Endothelial cell of umbilical vein (primary cell): ENCODE results near the gene SYTL5. TPM values are rescaled to one million over a fixed set of nuclear protein-coding genes. Genes with fewer than 3 reads are reported as not detected.

Experiments used
- BruUV-seq: library from RNA; stranded (reverse); fragments of 400-500 nt; replicated peaks from 2 replicates; lab custom pipeline; 2021; lab: Mats Ljungman, UMichigan
- CTCF ChIA-PET: fragments of 300-600, 350-600 bp; sonication (Branson Sonifier 250); formaldehyde crosslinking; loops from one replicate; lab custom pipeline; 2021; ENCODE audit warnings: antibody characterized with exemption, inconsistent platforms; lab: Charles Lee
- POLR2A ChIA-PET: fragments of 300-600, 350-600 bp; sonication (Branson Sonifier 250); formaldehyde crosslinking; loops from one replicate; lab custom pipeline; 2021; ENCODE audit warnings: antibody characterized with exemption, inconsistent platforms; lab: Charles Lee
- DNase-seq: peaks from one replicate; pipeline ENCODE4 v3.0.0-alpha.2; 2011; ENCODE audit warnings: low read depth, low spot score
- FAIRE-seq: peaks from 2 replicates; lab custom pipeline; 2011; peaks lifted over from hg19 to GRCh38; lab: Jason Lieb, UNC
- H2AFZ ChIP-seq: 2 replicates; pipeline ENCODE4 v1.6.0; 2012; ENCODE audit warnings: low read depth, low read length, control low read depth, inconsistent platforms
- H3K27ac ChIP-seq: 2 replicates; pipeline ENCODE4 v1.5.1; 2011; ENCODE audit warnings: low read depth, mild to moderate bottlenecking, control low read depth, low read length, moderate library complexity; ENCODE audit not compliant: insufficient read depth
- H3K27me3 ChIP-seq, 2 experiments: 2 replicates each; pipeline versions ENCODE4 v1.6.0 to v1.6.1; 2011; ENCODE audit warnings: low read length in 2 of 2, mixed read lengths in 1 of 2; ENCODE audit not compliant: control insufficient read depth in 2 of 2, insufficient read depth in 2 of 2
- H3K36me3 ChIP-seq, 2 experiments: 2 replicates in 1 of 2; 3 replicates in 1 of 2; pipeline ENCODE4 v1.5.1; 2011; ENCODE audit warnings: low read length in 2 of 2, mild to moderate bottlenecking in 1 of 2, moderate library complexity in 1 of 2; ENCODE audit not compliant: control insufficient read depth in 2 of 2, insufficient read depth in 2 of 2; ENCODE audit errors: extremely low read depth in 1 of 2
- H3K4me1 ChIP-seq: 3 replicates; pipeline ENCODE4 v1.5.1; 2011; ENCODE audit warnings: mild to moderate bottlenecking, low read length; ENCODE audit not compliant: control insufficient read depth, insufficient read depth; ENCODE audit errors: extremely low read depth
- H3K4me2 ChIP-seq: 2 replicates; pipeline ENCODE4 v1.6.1; 2011; ENCODE audit warnings: low read length, control low read depth, mixed read lengths; ENCODE audit not compliant: insufficient read depth
- H3K4me3 ChIP-seq, 3 experiments: fragments of 200-600 bp in 1 of 3; sonication (generic), shearing (Covaris generic) in 1 of 3; replicated peaks in 1 of 3; 2 replicates each; pipeline ENCODE4 v1.5.1; 2011 to 2016; ENCODE audit warnings: control low read depth in 3 of 3, low read length in 3 of 3, mild to moderate bottlenecking in 2 of 3, inconsistent platforms in 1 of 3, low read depth in 1 of 3, moderate library complexity in 1 of 3; ENCODE audit not compliant: insufficient read depth in 1 of 3
- H3K79me2 ChIP-seq: 2 replicates; pipeline ENCODE4 v1.6.0; 2012; ENCODE audit warnings: low read length, inconsistent platforms; ENCODE audit not compliant: control insufficient read depth, insufficient read depth
- H3K9ac ChIP-seq: replicated peaks from 2 replicates; pipeline ENCODE3; 2011; ENCODE audit warnings: low read length, control low read depth; ENCODE audit not compliant: insufficient read depth; ENCODE audit errors: extremely low read depth
- H3K9me1 ChIP-seq: replicated peaks from 3 replicates; pipeline ENCODE4 v1.6.0; 2011; ENCODE audit warnings: mild to moderate bottlenecking, low read length; ENCODE audit not compliant: control insufficient read depth, insufficient read depth; ENCODE audit errors: extremely low read depth
- H3K9me3 ChIP-seq: replicated peaks from 2 replicates; pipeline ENCODE4 v1.5.1; 2012; ENCODE audit warnings: low read length, inconsistent platforms; ENCODE audit not compliant: control insufficient read depth, insufficient read depth
- H4K20me1 ChIP-seq: replicated peaks from 2 replicates; pipeline ENCODE3; 2011; ENCODE audit warnings: mild to moderate bottlenecking, low read length; ENCODE audit not compliant: control insufficient read depth, insufficient read depth; ENCODE audit errors: extremely low read depth
- CTCF ChIP-seq, 2 donors: IDR thresholded peaks; 1 replicate in 1 of 2; 2 replicates in 1 of 2; pipeline ENCODE4 v1.5.1; 2011; ENCODE audit warnings: low read length in 2 of 2, mild to moderate bottlenecking in 2 of 2, moderate library complexity in 2 of 2, control low read depth in 1 of 2, inconsistent platforms in 1 of 2, low read depth in 1 of 2; ENCODE audit not compliant: insufficient read depth in 1 of 2; ENCODE audit errors: extremely low read depth in 1 of 2
- EZH2 ChIP-seq: IDR thresholded peaks from 2 replicates; pipeline ENCODE4 v1.6.1; 2012; ENCODE audit warnings: borderline replicate concordance, low read depth, mild to moderate bottlenecking, moderate library complexity, low read length, inconsistent platforms; ENCODE audit not compliant: severe bottlenecking
- FOS ChIP-seq: IDR thresholded peaks from 2 replicates; pipeline ENCODE4 v1.6.1; 2011; ENCODE audit warnings: mild to moderate bottlenecking, low read length, moderate library complexity, borderline replicate concordance; ENCODE audit not compliant: insufficient read depth
- GATA2 ChIP-seq: IDR thresholded peaks from 2 replicates; pipeline ENCODE4 v1.7.0; 2011; ENCODE audit warnings: low read depth, mild to moderate bottlenecking, moderate library complexity, mixed read lengths, low read length; ENCODE audit not compliant: insufficient read length, insufficient read depth
- JUN ChIP-seq: IDR thresholded peaks from 2 replicates; pipeline ENCODE4 v1.6.1; 2011; ENCODE audit warnings: borderline replicate concordance, low read depth; ENCODE audit not compliant: insufficient read length, insufficient read depth
- MAX ChIP-seq: IDR thresholded peaks from 2 replicates; pipeline ENCODE4 v1.6.1; 2011; ENCODE audit not compliant: insufficient read depth, insufficient read length
- MYC ChIP-seq: IDR thresholded peaks from one replicate; pipeline ENCODE4 v1.6.1; 2011; ENCODE audit warnings: mild to moderate bottlenecking, low read depth, low read length
- POLR2A ChIP-seq: IDR thresholded peaks from 2 replicates; pipeline ENCODE4 v1.6.1; 2012; ENCODE audit warnings: low read depth, mild to moderate bottlenecking, control low read depth, low read length
- POLR2AphosphoS5 ChIP-seq: IDR thresholded peaks from 2 replicates; pipeline ENCODE4 v1.6.1; 2012; ENCODE audit warnings: low read depth, mild to moderate bottlenecking, control low read depth, low read length, moderate library complexity; ENCODE audit not compliant: insufficient read depth
- dilution Hi-C: fragments of 300-500 bp; cut with MboI; formaldehyde crosslinking; loops from one replicate; pipeline ENCODE4 v1.15.0; 2019; ENCODE audit warnings: low sequenced_read_pairs; ENCODE audit not compliant: extremely low pct_ligation_motif_present
- intact Hi-C: fragments of 100-400 bp; cut with micrococcal nuclease; formaldehyde crosslinking; loops from one replicate; pipeline ENCODE4 v1.10.0; 2022
- polyA plus RNA-seq, 4 experiments: library from polyadenylated mRNA; depleted of rRNA in 3 of 4; stranded (reverse) in 3 of 4; unstranded in 1 of 4; fragments of >200 nt; gene quantifications; 2 replicates each; pipeline versions ENCODE4 v1.2.1 to v1.2.3, GENCODE V29; 2011 to 2012; ENCODE audit warnings: missing spikeins in 1 of 4
- total RNA-seq: library from RNA; stranded (reverse); gene quantifications from 2 replicates; pipeline ENCODE4 v1.2.3, GENCODE V29; 2021

Gene SYTL5
- total and polyA plus RNA-seq, 2 donors (not counting 3 experiments of a cell fraction or from before 2014, with no cell fraction given): 0.01 TPM; not detected in 1

GRCh38 chrX:38117485-38117884 lies 111.1 kb downstream of the SYTL5 start:
- TF ChIP-seq POLR2AphosphoS5 (no peak), JUN (no peak), MAX (no peak), MYC (no peak), CTCF (IDR thresholded peaks at IDR 0.05; ENCODE audit: extremely low read depth in 1 of 2, insufficient read depth in 1 of 2, low read depth in 1 of 2, low read length in 2 of 2) (no peak), FOS (no peak), GATA2 (no peak), POLR2A (no peak), EZH2 (no peak)
- H3K4me3 ChIP-seq: no peak overlapping the region
- dilution Hi-C loops (no loop called here), intact Hi-C loops (no loop called here)
- no peaks in the 10 kb centered on the region for H3K9me3 ChIP-seq
- FAIRE-seq (no peak), DNase-seq (peak; percentile 1)
- no peaks in the 10 kb centered on the region for H3K4me1 ChIP-seq
- H2AFZ ChIP-seq: no peak overlapping the region
- H3K27me3 ChIP-seq: no peaks in the 10 kb centered on the region
- ChIA-PET CTCF (no interaction called here), POLR2A (no interaction called here)
- H4K20me1 ChIP-seq: no peaks in the 10 kb centered on the region
- H3K4me2 ChIP-seq: no peak overlapping the region
- no peaks in the 10 kb centered on the region for H3K79me2 ChIP-seq
- BruUV-seq: no TSS peak
- H3K9me1 ChIP-seq: no peaks in the 10 kb centered on the region
- no peak overlapping the region for H3K27ac ChIP-seq
- no peak overlapping the region for H3K9ac ChIP-seq
- no peaks in the 10 kb centered on the region for H3K36me3 ChIP-seq
